AG04450 (cell line): ENCODE results near the gene SERAC1. TPM values are rescaled to one million over a fixed set of nuclear protein-coding genes. Genes with fewer than 3 reads are reported as not detected.

Experiments
- CTCF ChIA-PET: fragments of 300-600, 350-600 bp; formaldehyde crosslinking; extraction: SDS; loops from one replicate; lab custom pipeline; 2022; ENCODE audit warnings: antibody characterized with exemption, inconsistent platforms; lab: Charles Lee
- POLR2A ChIA-PET: fragments of 350-600 bp; formaldehyde crosslinking; extraction: SDS; loops from one replicate; lab custom pipeline; 2021; ENCODE audit warnings: antibody characterized with exemption, inconsistent platforms; lab: Yijun Ruan, JAX
- DNase-seq: peaks from one replicate; pipeline ENCODE4 v3.0.0-alpha.2; 2011; ENCODE audit warnings: low read depth, low spot score
- H3K27ac ChIP-seq: one replicate; pipeline ENCODE4 v1.5.1; 2012; ENCODE audit warnings: low read depth, low read length, control low read depth
- H3K27me3 ChIP-seq: one replicate; pipeline ENCODE4 v1.6.0; 2012; ENCODE audit warnings: low read length; ENCODE audit not compliant: control insufficient read depth, insufficient read depth
- H3K4me3 ChIP-seq: 2 replicates; pipeline ENCODE4 v1.5.1; 2011; ENCODE audit warnings: mild to moderate bottlenecking, low read depth, low read length, control low read depth
- H3K9me3 ChIP-seq: 2 replicates; pipeline ENCODE4 v1.5.1; 2012; ENCODE audit warnings: low read length; ENCODE audit not compliant: control insufficient read depth, insufficient read depth
- CTCF ChIP-seq: IDR thresholded peaks from 2 replicates; pipeline ENCODE4 v1.5.1; 2011; ENCODE audit warnings: low read depth, low read length, control low read depth, inconsistent platforms
- polyA plus RNA-seq: library from polyadenylated mRNA; depleted of rRNA; stranded (reverse); fragments of >200 nt; gene quantifications from 2 replicates; pipeline ENCODE4 v1.2.3, GENCODE V29; 2011

The SERAC1 gene
- polyA plus RNA-seq, 1 experiment = 14.5 TPM

DNA sequence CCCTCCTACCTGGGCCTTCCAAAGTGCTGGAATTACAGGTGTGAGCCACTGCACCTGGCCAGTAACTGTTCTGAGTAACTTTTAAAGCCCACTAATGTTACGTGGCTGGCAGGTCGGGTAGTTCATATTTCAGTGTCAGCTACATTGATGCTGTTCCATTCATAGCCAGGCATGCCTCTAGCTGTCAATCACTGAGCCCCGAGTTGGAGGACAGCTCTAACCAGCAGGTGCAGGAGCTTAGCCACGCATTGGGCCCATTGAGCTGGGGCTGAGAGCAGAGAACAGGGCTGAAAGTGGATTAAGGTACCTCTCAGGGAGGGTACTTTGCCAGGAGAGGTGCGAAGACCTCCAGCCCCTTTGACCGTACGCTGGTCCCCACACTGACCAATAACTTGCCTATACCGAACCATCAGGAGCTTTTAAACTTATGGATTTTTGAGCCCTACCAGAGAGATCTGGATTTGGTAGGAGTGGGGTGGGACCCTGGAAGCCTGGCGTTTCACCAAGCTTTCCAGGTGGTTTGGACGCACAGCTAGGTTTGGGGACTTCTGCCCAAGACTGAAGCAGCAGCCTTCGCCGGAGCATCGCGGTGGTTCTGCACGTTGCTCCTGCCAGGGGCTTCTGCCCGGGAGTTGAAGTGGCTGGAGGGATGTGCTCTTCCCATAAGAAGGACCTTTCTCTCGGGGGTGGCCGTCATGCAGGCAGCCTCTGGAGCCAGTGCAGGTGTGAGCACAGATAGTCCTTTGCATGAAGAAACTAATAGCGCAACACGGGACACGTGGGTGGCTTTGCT, 82.6 kb downstream of the SERAC1 start:
- H3K4me3 ChIP-seq = no peak overlapping the region
- POLR2A ChIA-PET = interaction anchor here (0.6 kb wide), 1 partner anchor 27 kb away, joined by 4 read pairs; no protein-coding TSS in a partner anchor
- peak overlapping the region; percentile 57 for H3K27ac ChIP-seq
- CTCF ChIA-PET = interaction anchor here (0.6 to 3.4 kb wide), 2 partner anchors 13 to 68 kb away, joined by 7 to 23 read pairs; no protein-coding TSS in a partner anchor
- H3K27me3 ChIP-seq = no peaks in the 10 kb centered on the region
- DNase-seq = no peak
- H3K9me3 ChIP-seq = no peaks in the 10 kb centered on the region
- TF ChIP-seq CTCF = no peak

- CTCF ChIA-PET = interaction anchor here (1.1 to 4.4 kb wide), 2 partner anchors 11 to 25 kb away, joined by 3 to 18 read pairs; no protein-coding TSS in a partner anchor
- Histone ChIP-seq H3K27me3 (no peaks in the 10 kb centered on the region), H3K9me3 (no peaks in the 10 kb centered on the region), H3K27ac (peak overlapping the region; percentile 21), H3K4me3 (no peak overlapping the region)
- POLR2A ChIA-PET = no interaction called here
- no peak for DNase-seq
- no peak for TF ChIP-seq CTCF
These were observed 84.4 kb downstream of the SERAC1 start for GRCh38 chr6:158083455-158084325.

DNA sequence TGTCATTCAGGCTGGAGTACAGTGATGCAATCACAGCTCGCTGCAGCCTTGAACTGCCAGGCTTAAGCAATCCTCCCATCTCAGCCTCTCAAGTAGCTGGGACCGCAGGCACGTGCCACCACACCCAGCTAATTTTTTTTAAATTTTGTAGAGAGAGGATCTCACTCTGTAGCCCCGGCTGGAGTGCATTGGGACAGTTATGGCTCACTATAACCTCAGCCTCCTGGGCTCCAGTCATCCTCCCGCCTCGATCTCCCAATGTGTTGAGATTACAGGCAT, 86.5 kb downstream of the SERAC1 start:
- Histone ChIP-seq H3K9me3 (no peaks in the 10 kb centered on the region), H3K27ac (no peak overlapping the region), H3K27me3 (no peaks in the 10 kb centered on the region), H3K4me3 (no peak overlapping the region)
- ChIA-PET POLR2A (no interaction called here), CTCF (interaction anchor here (4.4 kb wide), 1 partner anchor 9 kb away, joined by 18 read pairs; no protein-coding TSS in a partner anchor)
- no peak for TF ChIP-seq CTCF
- DNase-seq = no peak

- no peak for DNase-seq
- H3K27me3 ChIP-seq = no peaks in the 10 kb centered on the region
- CTCF ChIA-PET = interaction anchor here (4.4 kb wide), 1 partner anchor 8 kb away, joined by 18 read pairs; no protein-coding TSS in a partner anchor
- POLR2A ChIA-PET = no interaction called here
- no peak overlapping the region for H3K4me3 ChIP-seq
- TF ChIP-seq CTCF = no peak
- H3K9me3 ChIP-seq = no peaks in the 10 kb centered on the region
- no peak overlapping the region for H3K27ac ChIP-seq
These were observed 87.0 kb downstream of the SERAC1 start for GRCh38 chr6:158080849-158081656.
